ENCODE data around the gene NAA25.
"Not testable (repeated sequence)": the region's sequence is repeated elsewhere in the genome, so short reads cannot be mapped to it uniquely, and the experiment has no call there.

NAA25 gene

DNA sequence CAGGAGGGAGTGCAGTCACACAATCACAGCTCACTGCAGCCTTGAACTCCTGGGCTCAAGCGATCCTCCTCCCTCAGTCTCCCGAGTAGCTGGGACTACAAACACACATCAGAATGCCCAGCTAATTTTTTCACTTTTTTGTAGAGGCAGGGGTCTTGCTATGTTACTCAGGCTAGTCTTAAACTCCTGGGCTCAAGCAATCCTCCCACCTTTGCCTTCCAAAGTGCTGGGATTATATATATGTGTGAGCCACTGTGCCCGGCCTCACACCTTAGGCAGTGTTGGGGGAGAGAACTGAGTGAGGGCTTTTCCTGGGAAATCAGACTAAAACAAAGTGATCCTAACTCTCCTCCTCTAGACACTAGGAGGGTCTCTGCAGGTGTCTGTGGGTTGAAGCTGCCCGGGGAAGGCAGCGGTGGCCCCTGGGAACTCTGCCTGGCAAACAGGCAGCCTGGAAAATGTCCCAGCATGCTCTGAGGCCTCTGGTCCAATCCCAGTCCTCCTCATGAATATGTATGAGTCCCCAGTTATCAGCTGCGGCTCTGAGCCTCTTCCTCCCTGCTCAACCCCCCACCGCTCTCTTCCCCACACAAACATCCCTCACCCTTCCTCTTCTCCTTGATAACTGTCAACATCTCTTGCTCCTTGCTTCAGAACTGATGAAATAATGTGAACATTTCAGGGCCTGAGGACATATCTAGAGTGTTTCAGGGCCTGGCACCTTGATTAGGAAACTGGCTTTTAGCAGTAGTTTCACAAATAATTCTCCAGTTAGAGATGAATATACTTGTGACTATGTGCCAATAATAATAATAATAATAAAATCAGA is 7.9 kb upstream of the NAA25 start:
- no peak for DNase-seq (ENCODE audit: low read depth in 2 of 2)

GRCh38 chr12:112115259-112116045 is 6.9 kb upstream of the NAA25 start:
- no peak for DNase-seq (ENCODE audit: low read depth in 2 of 2)

- DNase-seq (ENCODE audit: low read depth in 2 of 2): no peak
These were observed 4.0 kb upstream of the NAA25 start for GRCh38 chr12:112112409-112113133.

DNA sequence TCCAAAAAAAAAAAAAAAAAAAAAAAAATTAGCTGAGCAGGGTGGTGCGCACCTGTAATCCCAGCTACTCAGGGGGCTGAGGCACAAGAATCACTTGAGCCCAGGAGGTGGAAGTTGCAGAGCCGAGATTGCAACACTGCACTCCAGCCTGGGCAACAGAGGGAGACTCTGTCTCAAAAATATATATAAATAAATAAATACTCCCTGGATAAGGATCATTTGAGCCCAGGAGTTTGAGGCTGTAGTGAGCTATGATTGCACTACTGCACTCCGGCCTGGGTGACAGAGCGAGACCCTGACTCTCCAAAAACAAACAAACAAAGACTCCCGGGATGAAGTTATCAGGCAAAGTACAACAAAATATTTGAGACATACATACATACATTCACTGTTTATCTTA is 3.3 kb upstream of the NAA25 start:
- no peak for DNase-seq (ENCODE audit: low read depth in 2 of 2)

- not testable (repeated sequence) for DNase-seq (ENCODE audit: low read depth in 2 of 2)
These were observed 2.4 kb upstream of the NAA25 start for GRCh38 chr12:112110787-112111662.

DNA sequence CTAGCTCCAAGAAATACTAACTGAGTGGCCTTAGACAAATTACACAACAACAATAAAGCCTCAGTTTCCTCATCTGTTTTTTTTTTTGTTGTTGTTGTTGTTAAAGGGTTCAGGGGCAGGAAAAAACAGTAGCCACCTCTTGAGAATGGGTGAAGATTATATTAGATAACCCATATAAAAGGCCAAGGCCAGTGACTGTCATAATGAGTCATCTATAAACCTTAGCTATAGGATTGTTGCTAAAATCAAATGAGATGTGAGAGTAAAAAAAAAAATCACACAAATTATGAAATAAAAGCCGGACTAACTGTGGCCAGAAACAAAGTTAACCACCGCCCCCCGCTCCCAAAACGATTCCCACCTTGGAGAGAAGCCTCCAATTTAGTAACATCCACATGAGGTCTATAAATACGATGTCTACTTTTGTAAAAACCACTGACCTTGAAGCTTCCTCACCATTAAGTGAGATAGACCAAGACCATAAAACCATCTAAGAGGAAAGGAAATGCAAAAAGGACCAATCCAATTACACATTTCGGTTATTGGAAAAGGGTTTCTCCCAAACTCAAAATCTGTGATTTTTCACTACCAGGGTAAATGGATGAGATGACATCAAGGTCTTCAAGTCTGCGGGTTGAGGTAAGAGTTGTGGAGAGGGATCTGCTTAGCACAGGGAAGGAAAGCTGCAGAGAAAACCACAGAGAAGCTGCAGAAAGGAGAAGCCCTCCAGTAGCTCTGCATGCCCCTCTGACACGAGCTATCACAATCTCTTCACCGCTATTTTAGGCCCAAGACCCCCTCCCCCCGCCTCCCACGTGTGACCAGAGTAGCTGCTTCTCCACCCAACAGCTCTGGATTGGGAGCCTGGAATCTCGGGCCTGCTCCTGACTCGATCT is 1.0 kb downstream of the NAA25 start:
- no peak for DNase-seq (ENCODE audit: low read depth in 2 of 2)

- no peak for DNase-seq (ENCODE audit: low read depth in 2 of 2)
These were observed 2.7 kb downstream of the NAA25 start for GRCh38 chr12:112105891-112106290.

DNA sequence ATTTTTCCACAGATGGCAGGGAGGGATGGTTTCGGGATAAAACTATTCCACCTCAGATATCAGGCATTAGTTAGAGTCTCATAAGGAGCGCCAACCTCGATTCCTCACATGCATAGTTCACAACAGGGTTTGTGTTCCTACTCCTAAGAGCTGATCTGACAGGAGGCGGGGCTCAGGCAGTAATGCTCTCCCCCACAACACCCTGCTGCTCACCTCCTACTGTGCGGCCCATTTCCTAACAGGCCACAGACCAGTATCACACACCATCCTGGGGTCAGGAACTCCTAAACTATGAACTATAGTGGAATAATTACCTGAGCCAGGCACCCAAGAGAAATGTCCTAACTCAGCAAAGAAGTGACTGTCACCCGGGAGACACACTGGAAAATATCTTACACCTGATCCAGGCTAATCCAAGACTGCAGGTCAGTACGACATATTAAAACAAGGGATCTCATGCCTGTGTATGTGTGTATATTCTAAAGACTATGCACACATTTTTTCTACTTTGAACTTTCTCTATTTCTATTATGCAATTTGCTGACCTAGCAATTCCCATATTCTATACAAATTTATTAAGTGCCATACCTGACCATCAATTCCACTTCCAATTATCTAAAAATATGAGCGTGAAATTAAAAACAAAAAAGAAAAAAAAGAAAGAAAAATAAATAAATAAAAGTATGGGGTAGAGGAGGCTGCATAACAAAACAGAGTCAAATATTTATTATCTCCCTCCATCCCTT is 4.7 kb downstream of the NAA25 start:
- no peak for DNase-seq (ENCODE audit: low read depth in 2 of 2)

DNA sequence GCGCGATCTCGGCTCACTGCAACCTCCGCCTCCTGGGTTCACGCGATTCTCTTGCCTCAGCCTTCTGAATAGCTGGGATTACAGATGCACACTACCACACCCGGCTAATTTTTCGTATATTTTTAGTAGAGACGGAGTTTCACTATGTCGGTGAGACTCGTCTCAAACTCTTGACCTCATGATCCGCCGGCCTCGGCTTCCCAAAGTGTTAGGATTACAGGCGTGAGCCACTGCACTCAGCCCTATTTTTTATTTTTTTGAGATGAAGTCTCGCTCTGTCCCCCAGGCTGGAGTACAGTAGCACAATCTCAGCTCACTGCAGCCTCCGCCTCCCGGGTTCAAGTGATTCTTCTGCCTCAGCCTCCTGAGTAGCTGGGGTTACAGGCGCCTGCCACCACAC is 5.8 kb downstream of the NAA25 start:
- not testable (repeated sequence) for DNase-seq (ENCODE audit: low read depth in 2 of 2)

- no peak for DNase-seq (ENCODE audit: low read depth in 2 of 2)
These were observed 6.5 kb downstream of the NAA25 start for GRCh38 chr12:112102127-112102526.

DNA sequence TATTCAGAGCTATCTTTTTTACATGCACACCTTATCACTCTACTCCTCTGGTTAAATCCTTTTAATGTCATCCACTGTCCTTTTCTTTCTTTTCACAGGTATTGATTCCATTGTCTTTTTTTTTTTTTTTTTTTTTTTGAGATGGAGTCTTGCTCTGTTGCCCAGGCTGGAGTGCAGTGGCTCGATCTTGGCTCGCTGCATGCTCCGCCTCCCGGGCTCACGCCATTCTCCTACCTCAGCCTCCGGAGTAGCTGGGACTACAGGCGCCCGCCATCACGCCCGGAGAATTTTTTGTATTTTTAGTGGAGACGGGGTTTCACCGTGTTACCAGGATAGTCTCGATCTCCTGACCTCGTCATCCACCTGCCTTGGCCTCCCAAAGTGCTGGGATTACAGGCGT is 8.1 kb downstream of the NAA25 start:
- DNase-seq (ENCODE audit: low read depth in 2 of 2): not testable (repeated sequence)

DNA sequence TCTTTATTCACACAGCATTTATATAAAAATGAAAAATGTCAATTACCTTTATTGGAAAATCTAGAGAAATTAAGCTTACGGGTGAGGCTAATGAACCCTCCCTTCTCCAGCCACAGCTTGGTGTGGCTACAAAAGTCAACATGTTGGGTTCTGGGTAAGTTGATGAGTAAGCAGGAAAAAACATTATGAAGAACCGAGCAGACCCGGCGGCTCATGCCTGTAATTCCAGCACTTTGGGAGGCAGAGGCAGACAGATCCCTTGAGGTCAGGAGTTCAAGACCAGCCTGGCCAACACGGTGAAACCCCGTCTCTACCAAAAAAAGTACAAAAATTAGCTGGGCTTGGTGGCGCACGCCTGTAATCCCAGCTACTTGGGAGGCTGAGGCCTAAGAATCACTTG is 10.9 kb downstream of the NAA25 start:
- no peak for DNase-seq (ENCODE audit: low read depth in 2 of 2)

DNA sequence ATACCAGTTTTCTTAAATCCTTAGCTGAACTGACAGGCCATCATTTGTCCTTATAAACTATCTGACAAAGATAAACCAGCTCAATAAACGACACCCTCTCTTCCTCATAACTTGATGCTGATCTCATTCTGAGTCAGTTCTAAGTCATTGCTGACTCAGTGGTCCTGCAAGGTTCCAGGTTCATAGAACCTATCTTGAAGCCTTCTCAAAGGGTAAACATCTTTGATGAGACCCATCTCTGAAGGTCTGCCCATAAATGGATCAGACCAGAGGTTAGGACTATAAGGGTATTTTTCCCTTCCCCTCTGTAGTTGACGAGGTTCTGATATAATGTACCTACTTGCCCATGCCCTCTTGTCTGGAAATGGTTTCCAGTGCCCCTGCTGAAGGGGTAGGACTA is 11.9 kb downstream of the NAA25 start:
- no peak for DNase-seq (ENCODE audit: low read depth in 2 of 2)

DNA sequence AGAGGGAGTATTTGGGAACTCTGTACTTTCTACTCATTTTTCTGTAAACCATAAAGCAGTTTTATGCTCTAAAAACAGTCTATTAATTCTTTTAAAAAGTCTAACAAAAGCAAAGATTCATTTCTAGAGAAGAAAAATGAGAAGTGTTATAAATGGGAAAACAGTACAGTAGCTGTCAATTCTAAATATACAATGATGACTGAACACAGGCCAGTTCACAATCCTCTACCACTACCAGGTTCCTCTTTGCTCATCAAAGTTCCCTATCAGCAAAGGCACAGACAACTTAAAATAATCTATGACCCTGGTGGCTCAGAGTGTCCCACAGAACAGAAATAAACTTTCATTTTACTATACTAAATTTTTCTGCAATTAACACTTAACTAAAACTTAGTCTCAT is 12.5 kb downstream of the NAA25 start:
- no peak for DNase-seq (ENCODE audit: low read depth in 2 of 2)

DNA sequence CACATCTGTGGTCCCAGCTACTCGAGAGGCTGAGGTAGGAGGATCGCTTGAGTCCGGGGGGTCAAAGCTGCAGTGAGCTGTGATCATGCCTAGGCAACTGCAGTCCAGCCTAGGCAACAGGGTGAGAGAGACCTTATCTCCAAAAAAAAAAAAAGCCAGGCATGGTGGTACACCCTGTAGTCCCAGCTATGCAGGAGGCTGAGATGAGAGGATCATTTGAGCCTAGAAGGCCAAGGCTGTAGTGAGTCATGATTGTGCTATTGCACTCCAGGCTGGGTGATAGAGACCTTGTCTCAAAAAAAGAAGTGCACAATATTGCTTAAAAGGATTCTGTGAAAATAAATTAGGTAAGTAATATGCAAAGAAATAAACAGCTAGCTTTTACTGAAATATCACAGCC is 17.0 kb downstream of the NAA25 start:
- DNase-seq (ENCODE audit: low read depth in 2 of 2): no peak

- DNase-seq (ENCODE audit: low read depth in 2 of 2): no peak
These were observed 20.7 kb downstream of the NAA25 start for GRCh38 chr12:112087851-112088250.

GRCh38 chr12:112087055-112087850 is 21.3 kb downstream of the NAA25 start:
- no peak for DNase-seq (ENCODE audit: low read depth in 2 of 2)

DNA sequence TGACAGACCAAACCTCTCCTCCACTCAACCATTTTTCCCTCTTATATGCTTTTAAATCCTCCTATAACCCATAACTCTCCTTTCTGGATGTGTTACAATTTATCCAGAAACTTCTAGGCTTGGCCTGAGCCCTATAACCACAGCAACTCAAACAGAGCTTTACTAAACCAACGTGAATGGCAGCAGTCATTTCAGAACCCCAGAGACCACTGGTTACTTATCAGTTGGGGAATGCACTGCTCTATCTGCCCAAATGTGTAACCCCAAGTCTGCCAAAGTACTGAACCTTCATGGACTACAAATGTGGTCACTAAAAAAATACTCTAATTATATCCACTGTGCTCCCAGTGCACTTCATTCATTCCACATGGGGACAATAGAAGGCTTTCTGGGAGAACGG is 42.0 kb downstream of the NAA25 start:
- no peak for DNase-seq (ENCODE audit: low read depth in 2 of 2)

GRCh38 chr12:112063273-112063672 is 45.3 kb downstream of the NAA25 start:
- no peak for DNase-seq (ENCODE audit: low read depth in 2 of 2)

Measured in stimulated activated CD4-positive, alpha-beta T cell treated with anti-CD3 and anti-CD28 coated beads, Interleukin-1b, Interleukin-23, amount 100 ng/mL, for 1 hour (primary cell).